Measurements from ENCODE around the gene ALDH3B2. TPM values are rescaled to one million over a fixed set of nuclear protein-coding genes. Genes with fewer than 3 reads are reported as not detected.

The ALDH3B2 gene
- total RNA-seq, 4 donors from 2014 or later: not detected

GRCh38 chr11:67631411-67631810 lies 43.0 kb downstream of the ALDH3B2 start:
- peak overlapping the region in 3 of 4 donors; percentile 96 to 97 (median 97) for H3K27ac ChIP-seq
- TF ChIP-seq CTCF (IDR thresholded peaks at IDR 0.05): no peak
- no peak for TF ChIP-seq EP300 (IDR thresholded peaks at IDR 0.05)
- TF ChIP-seq POLR2A (IDR thresholded peaks at IDR 0.05): no peak
- peaks cover 0 to 8% (median 0%) of the 10 kb centered on the region in 3 donors for H3K36me3 ChIP-seq
- H3K27me3 ChIP-seq: no peaks in the 10 kb centered on the region
- H3K4me3 ChIP-seq: no peak overlapping the region
- no peak for DNase-seq (ENCODE audit: low spot score in 2 of 2)
- peaks cover 0 to 23% (median 10%) of the 10 kb centered on the region in 4 donors for H3K4me1 ChIP-seq
- no peaks in the 10 kb centered on the region for H3K9me3 ChIP-seq
- WGBS, 2 donors: 82 to 84% methylated on average over 5 to 7 of the region's 7 CpGs

GRCh38 chr11:67630943-67631331 lies 43.5 kb downstream of the ALDH3B2 start:
- DNase-seq (ENCODE audit: low spot score in 2 of 2): no peak
- peak overlapping the region; percentile 64 to 87 (median 72) for H3K4me3 ChIP-seq
- peaks cover 0 to 23% (median 10%) of the 10 kb centered on the region in 4 donors for H3K4me1 ChIP-seq
- peak overlapping the region; percentile 81 to 97 (median 96) for H3K27ac ChIP-seq
- TF ChIP-seq POLR2A (IDR thresholded peaks at IDR 0.05) (no peak), CTCF (IDR thresholded peaks at IDR 0.05) (no peak)
- H3K36me3 ChIP-seq: peaks cover 0 to 8% (median 0%) of the 10 kb centered on the region in 3 donors
- H3K27me3 ChIP-seq: no peaks in the 10 kb centered on the region
- H3K9me3 ChIP-seq: no peaks in the 10 kb centered on the region
- 55 to 57% methylated on average over 11 to 16 of the region's 16 CpGs for WGBS, 2 donors

GRCh38 chr11:67630228-67630942 lies 44.0 kb downstream of the ALDH3B2 start:
- Histone ChIP-seq H3K27ac (peak overlapping the region; percentile 85 to 97 (median 96)), H3K27me3 (no peaks in the 10 kb centered on the region), H3K36me3 (peaks cover 0 to 8% (median 0%) of the 10 kb centered on the region in 3 donors), H3K4me1 (peaks cover 0 to 23% (median 10%) of the 10 kb centered on the region in 4 donors), H3K4me3 (peak overlapping the region; percentile 64 to 87 (median 72)), H3K9me3 (no peaks in the 10 kb centered on the region)
- 1% methylated on average over 64 to 68 of the region's 70 CpGs for WGBS, 2 donors
- DNase-seq (ENCODE audit: low spot score in 2 of 2): peak; percentile 97 to 98
- TF ChIP-seq CTCF (IDR thresholded peaks at IDR 0.05) (peak; percentile 64 to 90 (median 69)), POLR2A (IDR thresholded peaks at IDR 0.05) (peak in 1 of 2 donors; percentile 75), EP300 (IDR thresholded peaks at IDR 0.05) (peak in 1 of 2 donors; percentile 61)

GRCh38 chr11:67629386-67630227 lies 44.8 kb downstream of the ALDH3B2 start, which contains the start of gene NUDT8:
TSS of gene NUDT8 (minus strand) at chr11:67629937. CDS start at chr11:67629911, 26 bp downstream.
- TF ChIP-seq POLR2A (IDR thresholded peaks at IDR 0.05): peak; percentile 49 to 65
- TF ChIP-seq EP300 (IDR thresholded peaks at IDR 0.05): no peak
- TF ChIP-seq CTCF (IDR thresholded peaks at IDR 0.05): peak; percentile 91 to 94 (median 92)
- DNase-seq (ENCODE audit: low spot score in 2 of 2): peak; percentile 68 to 71
- Histone ChIP-seq H3K36me3 (peaks cover 0 to 8% (median 0%) of the 10 kb centered on the region in 3 donors), H3K27me3 (no peaks in the 10 kb centered on the region), H3K9me3 (no peaks in the 10 kb centered on the region), H3K4me3 (peak within 1 kb of the TSS; percentile 64 to 87 (median 72)), H3K27ac (peak within 1 kb of the TSS; percentile 85 to 97 (median 96)), H3K4me1 (peaks cover 0 to 23% (median 10%) of the 10 kb centered on the region in 4 donors)
- 1% methylated on average over 38 to 54 of the region's 102 CpGs for WGBS, 2 donors

Data from tibial nerve (tissue), 4 donors.